Neuronal stem cell (in vitro differentiated cells): ENCODE results near the gene POTEB3.
"Not testable (repeated sequence)": the region's sequence is repeated elsewhere in the genome, so short reads cannot be mapped to it uniquely, and the experiment has no call there.

Source experiments
- DNase-seq: peaks from one replicate; pipeline ENCODE4 v3.0.0-alpha.2; 2013; ENCODE audit warnings: low spot score
- H2AFZ ChIP-seq: one replicate; pipeline ENCODE4 v1.6.1; 2013; ENCODE audit warnings: mild to moderate bottlenecking, low read length, inconsistent platforms
- H2AK5ac ChIP-seq: 2 replicates; pipeline ENCODE4 v1.6.1; 2013; ENCODE audit warnings: low read depth, mild to moderate bottlenecking, inconsistent platforms, low read length, moderate library complexity, mixed read lengths
- H2BK120ac ChIP-seq: 2 replicates; pipeline ENCODE4 v1.6.1; 2013; ENCODE audit warnings: low read depth, mild to moderate bottlenecking, inconsistent platforms, low read length, moderate library complexity, mixed read lengths
- H2BK12ac ChIP-seq: one replicate; pipeline ENCODE4 v1.6.1; 2013; ENCODE audit warnings: low read length, inconsistent platforms
- H2BK15ac ChIP-seq: 2 replicates; pipeline ENCODE4 v1.6.1; 2013; ENCODE audit warnings: mild to moderate bottlenecking, low read length, inconsistent platforms, mixed read lengths
- H2BK5ac ChIP-seq: one replicate; pipeline ENCODE4 v1.6.1; 2013; ENCODE audit warnings: inconsistent platforms, mild to moderate bottlenecking, low read length, moderate library complexity
- H3K14ac ChIP-seq: one replicate; pipeline ENCODE4 v1.6.1; 2013; ENCODE audit warnings: low read length, inconsistent platforms
- H3K18ac ChIP-seq: 2 replicates; pipeline ENCODE4 v1.6.1; 2013; ENCODE audit warnings: low read length, inconsistent platforms
- H3K23ac ChIP-seq: 2 replicates; pipeline ENCODE4 v1.6.1; 2013; ENCODE audit warnings: low read depth, mild to moderate bottlenecking, mixed read lengths, low read length, inconsistent platforms; ENCODE audit not compliant: poor library complexity
- H3K27ac ChIP-seq: replicated peaks from 3 replicates; pipeline ENCODE4 v1.5.1; 2013; ENCODE audit warnings: low read length, inconsistent platforms
- H3K27me3 ChIP-seq, 3 experiments: 2 replicates each; pipeline ENCODE4 v1.6.1; 2013; ENCODE audit warnings: low read length in 3 of 3, mild to moderate bottlenecking in 2 of 3, inconsistent platforms in 1 of 3, low read depth in 1 of 3, mixed read lengths in 1 of 3, moderate library complexity in 1 of 3; ENCODE audit not compliant: control insufficient read depth in 3 of 3, insufficient read depth in 3 of 3
- H3K36me3 ChIP-seq, 2 donors: replicated peaks in 1 of 2; 2 replicates each; pipeline ENCODE4 v1.6.1; 2013; ENCODE audit warnings: low read length in 2 of 2; ENCODE audit not compliant: control insufficient read depth in 2 of 2, insufficient read depth in 2 of 2
- H3K4ac ChIP-seq: 2 replicates; pipeline ENCODE4 v1.6.1; 2013; ENCODE audit warnings: inconsistent platforms, mild to moderate bottlenecking, low read length, moderate library complexity
- H3K4me1 ChIP-seq, 2 donors: 1 replicate in 1 of 2; 2 replicates in 1 of 2; pipeline ENCODE4 v1.6.1; 2013; ENCODE audit warnings: low read length in 2 of 2, low read depth in 1 of 2; ENCODE audit not compliant: control insufficient read depth in 2 of 2, insufficient read depth in 1 of 2
- H3K4me2 ChIP-seq: one replicate; pipeline ENCODE4 v1.6.1; 2013; ENCODE audit warnings: mild to moderate bottlenecking, low read length, inconsistent platforms; ENCODE audit not compliant: insufficient read depth, poor library complexity, severe bottlenecking
- H3K4me3 ChIP-seq, 2 donors: 2 replicates each; pipeline ENCODE4 v1.5.1; 2013; ENCODE audit warnings: low read length in 2 of 2, mild to moderate bottlenecking in 2 of 2, inconsistent platforms in 1 of 2, moderate library complexity in 1 of 2
- H3K79me1 ChIP-seq: one replicate; pipeline ENCODE4 v1.6.1; 2013; ENCODE audit warnings: low read depth, mild to moderate bottlenecking, inconsistent platforms, low read length, moderate library complexity
- H3K9ac ChIP-seq: one replicate; pipeline ENCODE4 v1.6.1; 2013; ENCODE audit warnings: mild to moderate bottlenecking, low read depth, low read length, inconsistent platforms; ENCODE audit not compliant: poor library complexity
- H3K9me3 ChIP-seq, 2 donors: replicated peaks in 1 of 2; 2 replicates each; pipeline versions ENCODE3 to v1.6.1; 2013; ENCODE audit warnings: low read length in 2 of 2, mild to moderate bottlenecking in 2 of 2, inconsistent platforms in 1 of 2, low read depth in 1 of 2, mixed read lengths in 1 of 2, moderate library complexity in 1 of 2; ENCODE audit not compliant: control insufficient read depth in 2 of 2, insufficient read depth in 1 of 2
- H4K8ac ChIP-seq: one replicate; pipeline ENCODE4 v1.6.1; 2013; ENCODE audit warnings: low read depth, mild to moderate bottlenecking, inconsistent platforms, low read length, moderate library complexity
- H4K91ac ChIP-seq: one replicate; pipeline ENCODE4 v1.6.1; 2013; ENCODE audit warnings: low read length, low read depth, mild to moderate bottlenecking, inconsistent platforms; ENCODE audit not compliant: poor library complexity
- WGBS, 2 donors: extraction: QIAGEN DNeasy Blood & Tissue Kit; methylation state at CpG; one replicate each; pipeline ENCODE4 v1.1.7; 2013; ENCODE audit warnings: missing lambda C conversion rate in 2 of 2, mixed read lengths in 1 of 2; ENCODE audit not compliant: insufficient read length in 2 of 2, insufficient replicate concordance in 1 of 2; ENCODE audit errors: extremely low coverage in 2 of 2; 5-methylcytosine and 5-hydroxymethylcytosine counted together

POTEB3 gene

GRCh38 chr15:21407366-21407765 lies 32.9 kb downstream of the POTEB3 start:
- H3K27me3 ChIP-seq, H2BK120ac ChIP-seq, H4K91ac ChIP-seq, H3K79me1 ChIP-seq, H3K4ac ChIP-seq, H2BK5ac ChIP-seq, H4K8ac ChIP-seq, H3K27ac ChIP-seq, H2BK12ac ChIP-seq, H3K9me3 ChIP-seq, H3K18ac ChIP-seq, DNase-seq, H3K23ac ChIP-seq, H3K14ac ChIP-seq, H3K9ac ChIP-seq, H3K4me1 ChIP-seq, H2BK15ac ChIP-seq, H2AFZ ChIP-seq, H3K4me3 ChIP-seq, H2AK5ac ChIP-seq, H3K36me3 ChIP-seq, H3K4me2 ChIP-seq: not testable (repeated sequence)
- WGBS, 2 donors: no CpG with 5 or more reads among the region's 4 CpGs

- not testable (repeated sequence) for H3K9me3 ChIP-seq, H2BK15ac ChIP-seq, H3K4me2 ChIP-seq, H4K8ac ChIP-seq, H3K9ac ChIP-seq, H3K79me1 ChIP-seq, H3K14ac ChIP-seq, H2BK120ac ChIP-seq, H3K23ac ChIP-seq, H2AFZ ChIP-seq, H3K4ac ChIP-seq, H3K18ac ChIP-seq, H2AK5ac ChIP-seq, DNase-seq, H3K27ac ChIP-seq, H3K4me1 ChIP-seq, H2BK12ac ChIP-seq, H3K4me3 ChIP-seq, H3K27me3 ChIP-seq, H4K91ac ChIP-seq, H3K36me3 ChIP-seq, H2BK5ac ChIP-seq
- WGBS, 2 donors: no CpG with 5 or more reads among the region's 4 CpGs
Observed at GRCh38 chr15:21401531-21401930, 38.8 kb downstream of the POTEB3 start.

- not testable (repeated sequence) for H3K4me1 ChIP-seq, H2AK5ac ChIP-seq, H3K27me3 ChIP-seq, H3K4ac ChIP-seq, H3K4me3 ChIP-seq, H3K23ac ChIP-seq, H3K9me3 ChIP-seq, H2BK120ac ChIP-seq, DNase-seq, H2BK12ac ChIP-seq, H3K4me2 ChIP-seq, H2AFZ ChIP-seq, H3K27ac ChIP-seq, H3K9ac ChIP-seq, H4K8ac ChIP-seq, H3K79me1 ChIP-seq, H3K14ac ChIP-seq, H2BK5ac ChIP-seq, H4K91ac ChIP-seq, H3K18ac ChIP-seq, H3K36me3 ChIP-seq, H2BK15ac ChIP-seq
- WGBS, 2 donors: no CpG with 5 or more reads among the region's 4 CpGs
Observed at GRCh38 chr15:21399111-21399510, 41.2 kb downstream of the POTEB3 start.

GRCh38 chr15:21398511-21398910 lies 41.8 kb downstream of the POTEB3 start:
- not testable (repeated sequence) for H3K18ac ChIP-seq, H3K27ac ChIP-seq, H2AK5ac ChIP-seq, H3K9me3 ChIP-seq, H2BK5ac ChIP-seq, H2AFZ ChIP-seq, H4K91ac ChIP-seq, H3K23ac ChIP-seq, H3K36me3 ChIP-seq, DNase-seq, H3K4me3 ChIP-seq, H3K79me1 ChIP-seq, H2BK120ac ChIP-seq, H3K4me1 ChIP-seq, H3K27me3 ChIP-seq, H3K4me2 ChIP-seq, H4K8ac ChIP-seq, H3K9ac ChIP-seq, H3K14ac ChIP-seq, H3K4ac ChIP-seq, H2BK12ac ChIP-seq, H2BK15ac ChIP-seq
- no CpG with 5 or more reads among the region's 5 CpGs for WGBS, 2 donors
